ENCODE results near the gene KCP.
"Not testable (repeated sequence)": the region's sequence is repeated elsewhere in the genome, so short reads cannot be mapped to it uniquely, and the experiment has no call there.

Gene KCP

GRCh38 chr7:128915841-128916642 lies 5.5 kb upstream of the KCP start:
- Histone ChIP-seq H3K4me3 (replicated peaks; ENCODE audit: low read depth, low read length) (no peak overlapping the region), H3K27me3 (replicated peaks; ENCODE audit: control insufficient read depth, insufficient read depth, low read length) (no peaks in the 10 kb centered on the region), H3K36me3 (ENCODE audit: control insufficient read depth, insufficient read depth, low read length) (no peaks in the 10 kb centered on the region)
- TF ChIP-seq, protein P1, sequence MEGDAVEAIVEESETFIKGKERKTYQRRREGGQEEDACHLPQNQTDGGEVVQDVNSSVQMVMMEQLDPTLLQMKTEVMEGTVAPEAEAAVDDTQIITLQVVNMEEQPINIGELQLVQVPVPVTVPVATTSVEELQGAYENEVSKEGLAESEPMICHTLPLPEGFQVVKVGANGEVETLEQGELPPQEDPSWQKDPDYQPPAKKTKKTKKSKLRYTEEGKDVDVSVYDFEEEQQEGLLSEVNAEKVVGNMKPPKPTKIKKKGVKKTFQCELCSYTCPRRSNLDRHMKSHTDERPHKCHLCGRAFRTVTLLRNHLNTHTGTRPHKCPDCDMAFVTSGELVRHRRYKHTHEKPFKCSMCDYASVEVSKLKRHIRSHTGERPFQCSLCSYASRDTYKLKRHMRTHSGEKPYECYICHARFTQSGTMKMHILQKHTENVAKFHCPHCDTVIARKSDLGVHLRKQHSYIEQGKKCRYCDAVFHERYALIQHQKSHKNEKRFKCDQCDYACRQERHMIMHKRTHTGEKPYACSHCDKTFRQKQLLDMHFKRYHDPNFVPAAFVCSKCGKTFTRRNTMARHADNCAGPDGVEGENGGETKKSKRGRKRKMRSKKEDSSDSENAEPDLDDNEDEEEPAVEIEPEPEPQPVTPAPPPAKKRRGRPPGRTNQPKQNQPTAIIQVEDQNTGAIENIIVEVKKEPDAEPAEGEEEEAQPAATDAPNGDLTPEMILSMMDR (IDR thresholded peaks at IDR 0.05; ENCODE audit: insufficient read depth, low read length, poor library complexity, severe bottlenecking), result no peak
- no peak for DNase-seq (ENCODE audit: extremely low read depth, insufficient read length)

DNA sequence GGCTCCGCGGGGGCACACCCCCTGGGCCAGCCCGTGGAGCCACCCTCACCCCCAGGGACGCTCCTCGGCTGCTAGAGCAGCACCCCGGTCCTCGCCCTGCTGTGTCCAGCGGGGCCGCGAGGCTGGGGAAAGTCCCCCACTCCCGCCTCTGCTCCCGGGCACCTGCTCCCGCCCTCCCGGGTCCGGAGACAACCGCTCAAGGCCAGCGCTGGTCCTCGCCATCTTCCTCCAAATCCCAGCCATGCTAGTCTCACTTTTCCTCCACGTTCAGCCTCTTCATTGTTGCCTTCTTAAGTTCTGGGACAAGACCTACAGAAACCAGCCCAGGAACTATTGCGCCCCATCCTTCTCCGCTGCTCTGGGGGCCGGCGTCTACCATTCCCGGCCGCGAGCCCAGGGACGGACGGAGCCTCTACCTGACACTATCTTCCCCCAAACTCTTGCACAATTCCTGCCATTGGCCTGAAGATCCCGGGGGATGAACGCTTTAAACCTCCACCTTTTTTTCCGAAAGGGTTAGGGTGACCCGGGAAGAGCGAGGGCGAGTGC lies 4.8 kb upstream of the KCP start:
- Histone ChIP-seq H3K4me3 (replicated peaks; ENCODE audit: low read depth, low read length) (no peak overlapping the region), H3K36me3 (ENCODE audit: control insufficient read depth, insufficient read depth, low read length) (no peaks in the 10 kb centered on the region), H3K27me3 (replicated peaks; ENCODE audit: control insufficient read depth, insufficient read depth, low read length) (no peaks in the 10 kb centered on the region)
- DNase-seq (ENCODE audit: extremely low read depth, insufficient read length), result no peak
- TF ChIP-seq, protein P1 (IDR thresholded peaks at IDR 0.05; ENCODE audit: insufficient read depth, low read length, poor library complexity, severe bottlenecking), result no peak

DNA sequence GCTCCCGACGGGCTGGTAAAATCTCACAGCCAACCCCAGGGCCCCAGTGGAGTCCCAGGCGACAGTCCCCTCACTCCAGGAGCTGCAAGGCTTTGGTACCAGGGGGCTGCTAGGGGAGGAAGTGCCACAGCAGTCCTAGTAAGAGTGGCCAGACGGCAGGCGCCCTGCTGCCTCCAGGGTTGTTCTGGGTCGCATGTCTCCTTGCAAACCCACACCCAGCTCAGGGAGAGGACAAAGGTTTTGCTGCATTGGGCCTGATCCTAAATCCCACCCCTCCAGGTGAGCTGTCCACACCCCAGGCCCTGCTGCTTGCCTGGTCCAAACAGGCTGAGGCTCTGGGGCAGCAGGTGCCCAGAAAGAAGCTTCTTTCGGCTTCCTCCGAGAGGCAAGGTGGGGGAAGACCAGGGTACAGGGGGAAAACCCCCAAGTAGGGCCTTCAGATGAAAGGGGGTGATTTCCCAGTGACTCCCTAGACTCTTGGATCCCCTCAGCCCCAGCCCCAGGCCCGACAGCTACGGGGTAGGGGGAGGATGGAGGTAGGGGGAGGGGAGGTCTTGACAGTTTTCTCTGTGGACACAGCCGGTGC lies 4.2 kb upstream of the KCP start:
- Histone ChIP-seq H3K4me3 (replicated peaks; ENCODE audit: low read depth, low read length) (no peak overlapping the region), H3K27me3 (replicated peaks; ENCODE audit: control insufficient read depth, insufficient read depth, low read length) (no peaks in the 10 kb centered on the region), H3K36me3 (ENCODE audit: control insufficient read depth, insufficient read depth, low read length) (no peaks in the 10 kb centered on the region)
- TF ChIP-seq, protein P1 (IDR thresholded peaks at IDR 0.05; ENCODE audit: insufficient read depth, low read length, poor library complexity, severe bottlenecking), result peak; percentile 27
- DNase-seq (ENCODE audit: extremely low read depth, insufficient read length), result peak; percentile 71

DNA sequence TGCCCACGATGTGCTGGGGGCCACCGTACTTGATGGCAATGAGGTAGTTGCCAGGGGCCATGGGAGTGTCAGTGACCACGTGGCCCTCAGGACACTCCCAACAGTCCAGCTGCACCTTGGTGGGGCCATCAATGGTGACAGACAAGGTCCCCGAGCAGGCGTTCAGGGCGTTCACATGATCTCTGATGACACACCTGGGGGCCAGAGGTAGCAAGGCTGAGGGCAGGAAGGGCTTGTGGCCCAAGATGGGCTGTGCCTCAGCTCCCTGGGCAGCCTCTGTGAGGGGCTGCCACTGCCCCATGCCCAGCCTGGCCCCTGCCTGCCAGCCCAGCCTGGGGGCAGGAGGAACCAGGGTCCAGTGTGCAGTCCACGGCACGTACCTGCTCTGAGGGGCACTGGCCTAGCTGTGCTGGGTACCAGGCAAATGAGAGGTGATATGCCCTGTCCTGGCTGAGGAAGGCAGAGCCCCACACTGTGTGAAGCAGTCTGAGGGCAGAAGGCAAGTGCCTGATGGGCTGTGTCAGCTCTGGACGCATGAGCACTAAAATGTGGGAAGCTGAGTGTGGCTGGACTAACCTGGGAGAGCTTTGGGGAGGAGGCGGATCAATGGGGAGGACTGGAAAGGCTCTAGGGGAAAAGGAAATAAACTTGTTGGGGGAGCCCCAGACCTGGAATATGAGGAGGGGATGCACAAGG lies 3.5 kb upstream of the KCP start:
- TF ChIP-seq, protein P1 (IDR thresholded peaks at IDR 0.05; ENCODE audit: insufficient read depth, low read length, poor library complexity, severe bottlenecking), result no peak
- Histone ChIP-seq H3K36me3 (ENCODE audit: control insufficient read depth, insufficient read depth, low read length) (no peaks in the 10 kb centered on the region), H3K4me3 (replicated peaks; ENCODE audit: low read depth, low read length) (no peak overlapping the region), H3K27me3 (replicated peaks; ENCODE audit: control insufficient read depth, insufficient read depth, low read length) (no peaks in the 10 kb centered on the region)
- DNase-seq (ENCODE audit: extremely low read depth, insufficient read length), result no peak

GRCh38 chr7:128912709-128913495 lies 2.4 kb upstream of the KCP start:
- not testable (repeated sequence) for H3K36me3 ChIP-seq (ENCODE audit: control insufficient read depth, insufficient read depth, low read length); H3K4me3 ChIP-seq (replicated peaks; ENCODE audit: low read depth, low read length); H3K27me3 ChIP-seq (replicated peaks; ENCODE audit: control insufficient read depth, insufficient read depth, low read length); DNase-seq (ENCODE audit: extremely low read depth, insufficient read length)
